HG03103 (cell line): ENCODE results near the gene SLC24A3.

Source experiments
- ATAC-seq: cut with Tn5 transposase; IDR thresholded peaks from one replicate; pipeline ENCODE4 v1.9.1; 2021; ENCODE audit warnings: low read depth; ENCODE audit not compliant: unreplicated experiment

SLC24A3 gene

GRCh38 chr20:19522071-19522801 lies 309.8 kb downstream of the SLC24A3 start:
- ATAC-seq = no peak

GRCh38 chr20:19522836-19523590 lies 310.6 kb downstream of the SLC24A3 start:
- no peak for ATAC-seq

- no peak for ATAC-seq
These were observed 312.2 kb downstream of the SLC24A3 start for GRCh38 chr20:19524691-19525090.

- no peak for ATAC-seq
These were observed 315.1 kb downstream of the SLC24A3 start for GRCh38 chr20:19527509-19527908.

- no peak for ATAC-seq
These were observed 316.0 kb downstream of the SLC24A3 start for GRCh38 chr20:19528286-19529030.

- ATAC-seq = no peak
These were observed 317.6 kb downstream of the SLC24A3 start for GRCh38 chr20:19530006-19530405.

GRCh38 chr20:19531446-19531845 lies 319.0 kb downstream of the SLC24A3 start:
- no peak for ATAC-seq

GRCh38 chr20:19538556-19538955 lies 326.1 kb downstream of the SLC24A3 start:
- no peak for ATAC-seq

- ATAC-seq = no peak
These were observed 326.7 kb downstream of the SLC24A3 start for GRCh38 chr20:19539191-19539590.

GRCh38 chr20:19540392-19540791 lies 327.9 kb downstream of the SLC24A3 start:
- ATAC-seq = no peak

GRCh38 chr20:19543101-19543500 lies 330.7 kb downstream of the SLC24A3 start:
- ATAC-seq = no peak

GRCh38 chr20:19544684-19545083 lies 332.2 kb downstream of the SLC24A3 start:
- no peak for ATAC-seq

GRCh38 chr20:19546648-19547047 lies 334.2 kb downstream of the SLC24A3 start:
- ATAC-seq = no peak

GRCh38 chr20:19547547-19547946 lies 335.1 kb downstream of the SLC24A3 start:
- no peak for ATAC-seq

GRCh38 chr20:19549896-19550295 lies 337.5 kb downstream of the SLC24A3 start:
- no peak for ATAC-seq

GRCh38 chr20:19552221-19553180 lies 340.1 kb downstream of the SLC24A3 start:
- ATAC-seq = no peak

- no peak for ATAC-seq
These were observed 342.2 kb downstream of the SLC24A3 start for GRCh38 chr20:19554666-19555065.

GRCh38 chr20:19555726-19556125 lies 343.3 kb downstream of the SLC24A3 start:
- ATAC-seq = no peak

- ATAC-seq = no peak
These were observed 344.8 kb downstream of the SLC24A3 start for GRCh38 chr20:19557291-19557690.

- no peak for ATAC-seq
These were observed 348.5 kb downstream of the SLC24A3 start for GRCh38 chr20:19560881-19561480.
